ENCODE data around the gene MRPS14. TPM values are rescaled to one million over a fixed set of nuclear protein-coding genes. Genes with fewer than 3 reads are reported as not detected.

MRPS14 gene
- total RNA-seq, 2 experiments from 2014 or later: 35.5 to 49.6 TPM

- Histone ChIP-seq H3K4me1 (ENCODE audit: insufficient read depth, low read length, poor library complexity, severe bottlenecking) (peaks cover 12% of the 10 kb centered on the region), H3K27ac (ENCODE audit: low read depth, low read length, poor library complexity, severe bottlenecking) (no peak overlapping the region), H3K4me3 (ENCODE audit: low read depth, low read length, poor library complexity, severe bottlenecking) (no peak overlapping the region), H4K20me1 (ENCODE audit: insufficient read depth, low read length) (peaks cover 10% of the 10 kb centered on the region), H3K9me2 (ENCODE audit: insufficient read depth, low read length) (no peaks in the 10 kb centered on the region), H3K4me2 (ENCODE audit: low read length) (no peak overlapping the region), H3K79me2 (ENCODE audit: insufficient read depth, low read depth, low read length) (peaks cover 37% of the 10 kb centered on the region), H2AFZ (ENCODE audit: low read length) (no peak overlapping the region), H3K36me3 (ENCODE audit: insufficient read depth, low read length) (peaks cover 75% of the 10 kb centered on the region), H3K9me3 (ENCODE audit: low read length) (peaks cover 17% of the 10 kb centered on the region; the same call in 1 of the 2 replicates)
- CTCF ChIA-PET (ENCODE audit: unreplicated experiment): interaction anchor here (0.6 kb wide), 1 partner anchor 11 kb away, joined by 3 read pairs; no protein-coding TSS in a partner anchor
- no TSS peak for BruUV-seq (replicated peaks)
- TF ChIP-seq EZH2phosphoT487 (IDR thresholded peaks at IDR 0.05; ENCODE audit: borderline replicate concordance, low read depth, low read length): no peak
- TF ChIP-seq, protein P1, sequence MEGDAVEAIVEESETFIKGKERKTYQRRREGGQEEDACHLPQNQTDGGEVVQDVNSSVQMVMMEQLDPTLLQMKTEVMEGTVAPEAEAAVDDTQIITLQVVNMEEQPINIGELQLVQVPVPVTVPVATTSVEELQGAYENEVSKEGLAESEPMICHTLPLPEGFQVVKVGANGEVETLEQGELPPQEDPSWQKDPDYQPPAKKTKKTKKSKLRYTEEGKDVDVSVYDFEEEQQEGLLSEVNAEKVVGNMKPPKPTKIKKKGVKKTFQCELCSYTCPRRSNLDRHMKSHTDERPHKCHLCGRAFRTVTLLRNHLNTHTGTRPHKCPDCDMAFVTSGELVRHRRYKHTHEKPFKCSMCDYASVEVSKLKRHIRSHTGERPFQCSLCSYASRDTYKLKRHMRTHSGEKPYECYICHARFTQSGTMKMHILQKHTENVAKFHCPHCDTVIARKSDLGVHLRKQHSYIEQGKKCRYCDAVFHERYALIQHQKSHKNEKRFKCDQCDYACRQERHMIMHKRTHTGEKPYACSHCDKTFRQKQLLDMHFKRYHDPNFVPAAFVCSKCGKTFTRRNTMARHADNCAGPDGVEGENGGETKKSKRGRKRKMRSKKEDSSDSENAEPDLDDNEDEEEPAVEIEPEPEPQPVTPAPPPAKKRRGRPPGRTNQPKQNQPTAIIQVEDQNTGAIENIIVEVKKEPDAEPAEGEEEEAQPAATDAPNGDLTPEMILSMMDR (conservative IDR thresholded peaks at IDR 0.05; ENCODE audit: low read length): no peak
- DNase-seq (ENCODE audit: low spot score): peak; percentile 45
- intact Hi-C loops (cut with micrococcal nuclease; ENCODE audit: unreplicated experiment): loop anchor here (5.0 kb wide), 1 partner anchor 734 kb away; no protein-coding TSS in a partner anchor
- POLR2A ChIA-PET: interaction anchor here (1.2 kb wide), 1 partner anchor 123 kb away, joined by 3 read pairs; no protein-coding TSS in a partner anchor
Observed at GRCh38 chr1:174996476-174996875, 26.7 kb downstream of the MRPS14 start.

DNA sequence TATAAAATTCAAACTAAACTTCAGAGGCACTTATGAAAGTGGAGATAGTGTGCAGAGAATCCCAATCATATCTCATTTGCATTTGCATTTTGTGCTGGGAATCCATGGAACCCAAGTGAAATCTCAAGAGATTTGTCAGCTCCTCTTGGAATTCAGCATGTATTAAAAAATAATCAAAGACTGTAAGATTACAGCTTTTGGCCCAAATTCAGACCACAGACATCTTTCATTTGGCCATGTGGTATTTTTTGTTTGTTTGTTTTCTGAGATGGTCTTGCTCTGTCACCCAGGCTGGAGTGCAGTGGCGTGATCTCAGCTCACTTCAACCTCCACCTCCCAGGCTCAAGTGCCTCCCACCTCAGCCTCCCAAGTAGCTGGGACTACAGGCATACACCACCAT lies 27.3 kb downstream of the MRPS14 start:
- intact Hi-C loops (cut with micrococcal nuclease; ENCODE audit: unreplicated experiment): loop anchor here (5.0 kb wide), 1 partner anchor 734 kb away; no protein-coding TSS in a partner anchor
- Histone ChIP-seq H3K9me3 (ENCODE audit: low read length) (peaks cover 17% of the 10 kb centered on the region; the same call in 1 of the 2 replicates), H2AFZ (ENCODE audit: low read length) (no peak overlapping the region), H3K9me2 (ENCODE audit: insufficient read depth, low read length) (no peaks in the 10 kb centered on the region), H3K4me2 (ENCODE audit: low read length) (no peak overlapping the region), H3K4me3 (ENCODE audit: low read depth, low read length, poor library complexity, severe bottlenecking) (no peak overlapping the region), H4K20me1 (ENCODE audit: insufficient read depth, low read length) (peaks cover 4% of the 10 kb centered on the region), H3K4me1 (ENCODE audit: insufficient read depth, low read length, poor library complexity, severe bottlenecking) (peaks cover 11% of the 10 kb centered on the region), H3K79me2 (ENCODE audit: insufficient read depth, low read depth, low read length) (peaks cover 31% of the 10 kb centered on the region), H3K36me3 (ENCODE audit: insufficient read depth, low read length) (peaks cover 75% of the 10 kb centered on the region), H3K27ac (ENCODE audit: low read depth, low read length, poor library complexity, severe bottlenecking) (no peak overlapping the region)
- CTCF ChIA-PET (ENCODE audit: unreplicated experiment): interaction anchor here (0.6 to 0.7 kb wide), 2 partner anchors 10 to 224 kb away, joined by 3 read pairs; no protein-coding TSS in a partner anchor
- POLR2A ChIA-PET: interaction anchor here (1.0 to 1.2 kb wide), 2 partner anchors 27 to 122 kb away, joined by 3 read pairs; partner anchors contain the start of gene MRPS14
- no peak for DNase-seq (ENCODE audit: low spot score)
- no peak for TF ChIP-seq EZH2phosphoT487 (IDR thresholded peaks at IDR 0.05; ENCODE audit: borderline replicate concordance, low read depth, low read length)
- TF ChIP-seq, protein P1 (conservative IDR thresholded peaks at IDR 0.05; ENCODE audit: low read length): no peak
- BruUV-seq (replicated peaks): no TSS peak

DNA sequence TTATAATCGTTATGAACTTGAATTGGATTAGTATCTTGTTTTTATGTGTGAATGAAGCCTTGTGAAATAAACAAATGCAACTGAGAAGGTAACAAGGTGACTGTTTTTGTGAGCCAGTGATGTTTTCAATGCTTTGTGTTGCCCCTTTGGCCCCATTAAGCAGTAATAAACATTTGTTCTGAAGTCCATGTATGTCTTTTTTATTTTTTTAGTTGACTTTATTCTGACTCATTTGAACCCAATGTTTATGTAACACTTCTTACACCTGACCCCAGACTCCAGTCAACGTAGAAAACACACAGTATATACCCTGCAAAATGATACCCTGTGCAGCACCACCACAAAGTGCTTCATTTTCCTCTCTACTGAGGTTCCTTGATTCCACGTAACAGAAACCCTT lies 28.1 kb downstream of the MRPS14 start:
- POLR2A ChIA-PET: interaction anchor here (1.0 kb wide), 1 partner anchor 28 kb away, joined by 3 read pairs; the partner anchor contains the start of gene MRPS14
- Histone ChIP-seq H3K4me2 (ENCODE audit: low read length) (no peak overlapping the region), H3K9me3 (ENCODE audit: low read length) (peaks cover 17% of the 10 kb centered on the region; the same call in 1 of the 2 replicates), H3K4me3 (ENCODE audit: low read depth, low read length, poor library complexity, severe bottlenecking) (no peak overlapping the region), H4K20me1 (ENCODE audit: insufficient read depth, low read length) (no peaks in the 10 kb centered on the region), H3K27ac (ENCODE audit: low read depth, low read length, poor library complexity, severe bottlenecking) (no peak overlapping the region), H3K36me3 (ENCODE audit: insufficient read depth, low read length) (peaks cover 77% of the 10 kb centered on the region), H3K9me2 (ENCODE audit: insufficient read depth, low read length) (no peaks in the 10 kb centered on the region), H3K79me2 (ENCODE audit: insufficient read depth, low read depth, low read length) (peaks cover 23% of the 10 kb centered on the region; the same call in 1 of the 2 replicates), H3K4me1 (ENCODE audit: insufficient read depth, low read length, poor library complexity, severe bottlenecking) (peaks cover 19% of the 10 kb centered on the region), H2AFZ (ENCODE audit: low read length) (no peak overlapping the region)
- TF ChIP-seq, protein P1 (conservative IDR thresholded peaks at IDR 0.05; ENCODE audit: low read length): no peak
- TF ChIP-seq EZH2phosphoT487 (IDR thresholded peaks at IDR 0.05; ENCODE audit: borderline replicate concordance, low read depth, low read length): no peak
- BruUV-seq (replicated peaks): no TSS peak
- CTCF ChIA-PET (ENCODE audit: unreplicated experiment): interaction anchor here (0.7 kb wide), 1 partner anchor 224 kb away, joined by 3 read pairs; no protein-coding TSS in a partner anchor
- no peak for DNase-seq (ENCODE audit: low spot score)
- intact Hi-C loops (cut with micrococcal nuclease; ENCODE audit: unreplicated experiment): loop anchor here (5.0 kb wide), 1 partner anchor 733 kb away; no protein-coding TSS in a partner anchor

All from OCI-LY7 (cell line).